ENCODE data around the gene TAS1R3. TPM values are rescaled to one million over a fixed set of nuclear protein-coding genes. Genes with fewer than 3 reads are reported as not detected.

TAS1R3 gene
- total and polyA plus RNA-seq, 2 experiments from 2014 or later, result 0.14 TPM; not detected in 1

- TF ChIP-seq, protein P1, sequence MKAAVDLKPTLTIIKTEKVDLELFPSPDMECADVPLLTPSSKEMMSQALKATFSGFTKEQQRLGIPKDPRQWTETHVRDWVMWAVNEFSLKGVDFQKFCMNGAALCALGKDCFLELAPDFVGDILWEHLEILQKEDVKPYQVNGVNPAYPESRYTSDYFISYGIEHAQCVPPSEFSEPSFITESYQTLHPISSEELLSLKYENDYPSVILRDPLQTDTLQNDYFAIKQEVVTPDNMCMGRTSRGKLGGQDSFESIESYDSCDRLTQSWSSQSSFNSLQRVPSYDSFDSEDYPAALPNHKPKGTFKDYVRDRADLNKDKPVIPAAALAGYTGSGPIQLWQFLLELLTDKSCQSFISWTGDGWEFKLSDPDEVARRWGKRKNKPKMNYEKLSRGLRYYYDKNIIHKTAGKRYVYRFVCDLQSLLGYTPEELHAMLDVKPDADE (IDR thresholded peaks at IDR 0.05), result no peak
- TF ChIP-seq CTCF (conservative IDR thresholded peaks at IDR 0.05; ENCODE audit: low read depth in 2 of 2) (no peak), NANOG (IDR thresholded peaks at IDR 0.05; ENCODE audit: borderline replicate concordance) (no peak), ZNF331 (CRISPR knock-in tag; IDR thresholded peaks at IDR 0.05; ENCODE audit: low read depth) (no peak), ZNF114 (CRISPR knock-in tag; IDR thresholded peaks at IDR 0.05) (no peak), JUNB (IDR thresholded peaks at IDR 0.05; ENCODE audit: unreplicated experiment) (no peak), REST (IDR thresholded peaks at IDR 0.05; ENCODE audit: unreplicated experiment) (no peak)
These were observed 2.6 kb downstream of the TAS1R3 start (continued) for GRCh38 chr1:1333551-1334241.

- peak; percentile 85 for DNase-seq (ENCODE audit: low spot score)
- no peaks in the 10 kb centered on the region for H3K4me1 Mint-ChIP-seq
- TF ChIP-seq POLR2AphosphoS5 (IDR thresholded peaks at IDR 0.05; ENCODE audit: low read depth) (peak; percentile 23; the same call in 1 of the 2 replicates), EZH2 (IDR thresholded peaks at IDR 0.05; ENCODE audit: low read depth, unreplicated experiment) (no peak), CREB1 (CRISPR knock-in tag; IDR thresholded peaks at IDR 0.05; ENCODE audit: low read depth) (peak; percentile 70), STAT1 (IDR thresholded peaks at IDR 0.05; ENCODE audit: unreplicated experiment) (no peak), NANOG (IDR thresholded peaks at IDR 0.05; ENCODE audit: borderline replicate concordance) (no peak), REST (IDR thresholded peaks at IDR 0.05; ENCODE audit: unreplicated experiment) (peak; percentile 99), CTCF (conservative IDR thresholded peaks at IDR 0.05; ENCODE audit: low read depth in 2 of 2) (no peak), ZNF114 (CRISPR knock-in tag; IDR thresholded peaks at IDR 0.05) (peak; percentile 86)
These were observed 3.8 kb downstream of the TAS1R3 start for GRCh38 chr1:1334835-1335234.

More at GRCh38 chr1:1334835-1335234, 3.8 kb downstream of the TAS1R3 start:
- Histone ChIP-seq H3F3A (replicated peaks; ENCODE audit: low read depth) (peaks cover 12% of the 10 kb centered on the region; the same call in 1 of the 2 replicates), H3K4me3 (no peak overlapping the region), H3K9me2 (ENCODE audit: insufficient read depth) (no peaks in the 10 kb centered on the region), H3K79me2 (replicated peaks; ENCODE audit: insufficient read depth) (no peaks in the 10 kb centered on the region), H2AFZ (no peak overlapping the region), H3K36me3 (ENCODE audit: insufficient read depth) (no peaks in the 10 kb centered on the region), H3K27ac (ENCODE audit: low read depth) (no peak overlapping the region), H3K4me2 (no peak overlapping the region), H3K4me1 (ENCODE audit: insufficient read depth) (no peaks in the 10 kb centered on the region), H3K27me3 (ENCODE audit: insufficient read depth) (no peaks in the 10 kb centered on the region), H4K20me1 (replicated peaks; ENCODE audit: insufficient read depth) (no peaks in the 10 kb centered on the region)
- H3K27ac Mint-ChIP-seq, result no peak overlapping the region
- H3K9me3 Mint-ChIP-seq, result no peaks in the 10 kb centered on the region
- no peak overlapping the region for H3K4me3 Mint-ChIP-seq
- peaks cover 1% of the 10 kb centered on the region; the same call in 2 of the 3 replicates for H3K36me3 Mint-ChIP-seq (ENCODE audit: low read depth)
- H3K27me3 Mint-ChIP-seq (ENCODE audit: insufficient read depth, low read depth, poor library complexity), result peaks cover 9% of the 10 kb centered on the region
- ATAC-seq, result peak; percentile 52
